Esophagus squamous epithelium (tissue), 4 donors: ENCODE measurements around the gene ASAP2.

Experiments
- CTCF ChIP-seq, 6 experiments: fragments of 450-650 bp in 4 of 6; fragments of 200-600 bp in 2 of 6; sonication (generic) in 2 of 6; IDR thresholded peaks; one replicate each; pipeline ENCODE4 v1.5.1; 2016 to 2019; ENCODE audit warnings: antibody characterized with exemption in 6 of 6, mild to moderate bottlenecking in 4 of 6, moderate library complexity in 4 of 6
- POLR2A ChIP-seq, 4 donors: fragments of 450-650 bp; IDR thresholded peaks; one replicate each; pipeline ENCODE4 v1.6.1; 2017; ENCODE audit warnings: antibody characterized with exemption in 4 of 4, mild to moderate bottlenecking in 4 of 4, moderate library complexity in 3 of 4

DNA sequence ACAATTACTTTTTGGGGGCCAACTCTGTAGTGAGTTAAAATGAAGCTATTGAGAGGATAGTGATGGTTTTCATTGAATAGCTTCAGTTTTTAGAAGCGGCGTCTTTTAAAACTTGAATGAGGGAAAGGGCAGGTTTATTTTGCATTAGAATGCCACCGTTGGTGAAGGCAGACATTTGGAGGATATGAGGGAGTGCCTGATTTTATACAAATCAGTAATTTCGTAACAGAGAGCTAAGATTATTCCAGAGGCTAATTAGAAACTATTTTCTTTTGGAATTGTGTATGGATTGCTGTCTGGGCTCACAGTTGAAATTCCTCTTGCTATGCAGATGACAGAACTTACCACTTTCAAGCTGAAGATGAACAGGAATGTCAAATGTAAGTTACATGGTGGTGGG lies 149.1 kb downstream of the ASAP2 start:
- no peak for TF ChIP-seq CTCF (IDR thresholded peaks at IDR 0.05)
- TF ChIP-seq POLR2A (IDR thresholded peaks at IDR 0.05) = no peak
